Activated CD4-positive, alpha-beta T cell treated with anti-CD3 and anti-CD28 coated beads, Interleukin-2, amount 50 U/mL, for 16 hours (primary cell): ENCODE results near the gene RSRC1.
"Not testable (repeated sequence)": the region's sequence is repeated elsewhere in the genome, so short reads cannot be mapped to it uniquely, and the experiment has no call there.

Experiments
- DNase-seq: peaks from one replicate; pipeline ENCODE4 v3.0.0-alpha.2; 2020

Gene RSRC1

GRCh38 chr3:158483701-158484235 is 373.9 kb downstream of the RSRC1 start:
- DNase-seq = no peak

GRCh38 chr3:158486200-158486599 is 376.3 kb downstream of the RSRC1 start:
- no peak for DNase-seq

GRCh38 chr3:158488670-158489069 is 378.8 kb downstream of the RSRC1 start:
- no peak for DNase-seq

GRCh38 chr3:158489181-158489580 is 379.3 kb downstream of the RSRC1 start:
- DNase-seq = no peak

GRCh38 chr3:158491968-158492367 is 382.1 kb downstream of the RSRC1 start:
- no peak for DNase-seq

- no peak for DNase-seq
Observed at GRCh38 chr3:158492685-158493084, 382.8 kb downstream of the RSRC1 start.

- no peak for DNase-seq
Observed at GRCh38 chr3:158493931-158494330, 384.0 kb downstream of the RSRC1 start.

GRCh38 chr3:158494673-158495072 is 384.8 kb downstream of the RSRC1 start:
- no peak for DNase-seq

- not testable (repeated sequence) for DNase-seq
Observed at GRCh38 chr3:158495398-158495902, 385.6 kb downstream of the RSRC1 start.

- DNase-seq = no peak
Observed at GRCh38 chr3:158505117-158505516, 395.2 kb downstream of the RSRC1 start.

- no peak for DNase-seq
Observed at GRCh38 chr3:158506456-158506855, 396.6 kb downstream of the RSRC1 start.

GRCh38 chr3:158508481-158508880 is 398.6 kb downstream of the RSRC1 start:
- DNase-seq = no peak

- DNase-seq = no peak
Observed at GRCh38 chr3:158509891-158510290, 400.0 kb downstream of the RSRC1 start.

- DNase-seq = not testable (repeated sequence)
Observed at GRCh38 chr3:158516729-158517128, 406.8 kb downstream of the RSRC1 start.

- DNase-seq = no peak
Observed at GRCh38 chr3:158519776-158520175, 409.9 kb downstream of the RSRC1 start.

- no peak for DNase-seq
Observed at GRCh38 chr3:158520433-158520832, 410.5 kb downstream of the RSRC1 start.

GRCh38 chr3:158522221-158523136 is 412.6 kb downstream of the RSRC1 start:
- no peak for DNase-seq

- DNase-seq = no peak
Observed at GRCh38 chr3:158528076-158528674, 418.3 kb downstream of the RSRC1 start.

GRCh38 chr3:158531334-158531733 is 421.4 kb downstream of the RSRC1 start:
- DNase-seq = no peak

GRCh38 chr3:158532099-158532734 is 422.3 kb downstream of the RSRC1 start:
- DNase-seq = peak; percentile 12

- DNase-seq = no peak
Observed at GRCh38 chr3:158535918-158536317, 426.0 kb downstream of the RSRC1 start.

- DNase-seq = peak; percentile 52
Observed at GRCh38 chr3:158539414-158540014, 429.6 kb downstream of the RSRC1 start.

- DNase-seq = no peak
Observed at GRCh38 chr3:158540066-158540465, 430.2 kb downstream of the RSRC1 start.
